GM21390 (cell line): ENCODE measurements around the gene CABP4.

Source experiments
- ATAC-seq: cut with Tn5 transposase; IDR thresholded peaks from one replicate; pipeline ENCODE4 v1.9.1; 2021; ENCODE audit not compliant: unreplicated experiment

Gene CABP4

GRCh38 chr11:67507242-67507863 is 52.2 kb downstream of the CABP4 start:
- no peak for ATAC-seq

GRCh38 chr11:67507864-67508485 is 52.8 kb downstream of the CABP4 start, which contains the start of gene CDK2AP2:
Gene CDK2AP2, minus strand, starts transcription at chr11:67508162. Its CDS starts 80 bp downstream, at chr11:67508082.
- ATAC-seq, result peak; percentile 66

- peak; percentile 38 for ATAC-seq
Observed at GRCh38 chr11:67508486-67509121, 53.5 kb downstream of the CABP4 start.

GRCh38 chr11:67510023-67510345 is 54.8 kb downstream of the CABP4 start:
- no peak for ATAC-seq
